CD4-positive, alpha-beta T cell treated with Interleukin-6 for 4 hours (primary cell): ENCODE measurements around the gene PRKAG2.

Experiments
- DNase-seq: peaks from one replicate; pipeline ENCODE4 v3.0.0-alpha.2; 2020; ENCODE audit warnings: mixed read lengths

PRKAG2 gene

GRCh38 chr7:151720280-151720679 lies 156.6 kb downstream of the PRKAG2 start:
- DNase-seq = no peak

- no peak for DNase-seq
Measured at GRCh38 chr7:151719897-151720242, 157.0 kb downstream of the PRKAG2 start.

GRCh38 chr7:151719031-151719896 lies 157.7 kb downstream of the PRKAG2 start:
- DNase-seq = no peak

- DNase-seq = no peak
Measured at GRCh38 chr7:151717918-151718317, 159.0 kb downstream of the PRKAG2 start.

GRCh38 chr7:151717415-151717814 lies 159.5 kb downstream of the PRKAG2 start:
- DNase-seq = no peak

GRCh38 chr7:151716323-151716722 lies 160.6 kb downstream of the PRKAG2 start:
- DNase-seq = no peak

GRCh38 chr7:151715666-151716315 lies 161.1 kb downstream of the PRKAG2 start:
- no peak for DNase-seq

GRCh38 chr7:151714201-151714600 lies 162.7 kb downstream of the PRKAG2 start:
- DNase-seq = no peak

- DNase-seq = no peak
Measured at GRCh38 chr7:151712810-151713125, 164.1 kb downstream of the PRKAG2 start.

- no peak for DNase-seq
Measured at GRCh38 chr7:151711906-151712809, 164.8 kb downstream of the PRKAG2 start.

- no peak for DNase-seq
Measured at GRCh38 chr7:151711435-151711872, 165.5 kb downstream of the PRKAG2 start.

- DNase-seq = no peak
Measured at GRCh38 chr7:151710646-151711434, 166.1 kb downstream of the PRKAG2 start.

- no peak for DNase-seq
Measured at GRCh38 chr7:151710121-151710640, 166.7 kb downstream of the PRKAG2 start.

- DNase-seq = no peak
Measured at GRCh38 chr7:151709141-151710038, 167.5 kb downstream of the PRKAG2 start.

GRCh38 chr7:151708610-151709009 lies 168.3 kb downstream of the PRKAG2 start:
- no peak for DNase-seq

- no peak for DNase-seq
Measured at GRCh38 chr7:151707757-151708156, 169.2 kb downstream of the PRKAG2 start.

- DNase-seq = no peak
Measured at GRCh38 chr7:151707105-151707469, 169.8 kb downstream of the PRKAG2 start.

- DNase-seq = no peak
Measured at GRCh38 chr7:151706277-151707104, 170.4 kb downstream of the PRKAG2 start.

GRCh38 chr7:151705636-151706276 lies 171.2 kb downstream of the PRKAG2 start:
- peak; percentile 38 for DNase-seq
